Right lobe of liver (tissue), 6 donors: Measurements from ENCODE around the gene CCDC170. TPM values are rescaled to one million over a fixed set of nuclear protein-coding genes. Genes with fewer than 3 reads are reported as not detected.

ENCODE experiments used
- ATAC-seq, 4 donors: fragments of 200-7000 bp; cut with Tn5 transposase; one replicate each; pipeline ENCODE4 v1.9.1; 2020; ENCODE audit warnings: mild to moderate bottlenecking in 4 of 4, moderate library complexity in 4 of 4
- DNase-seq, 3 donors: peaks; one replicate each; pipeline ENCODE4 v3.0.0-alpha.2; 2020
- H3K27ac ChIP-seq, 3 donors: fragments of 200-600 bp; one replicate each; pipeline ENCODE4 v1.8.0; 2022
- H3K27me3 ChIP-seq, 2 donors: fragments of 200-600 bp; one replicate each; pipeline ENCODE4 v1.8.0; 2022
- H3K36me3 ChIP-seq, 4 donors: fragments of 200-600 bp; sonication (generic) in 1 of 4; one replicate each; pipeline versions ENCODE4 v1.5.1 to v1.8.0; 2017 to 2022; ENCODE audit warnings: control low read depth in 1 of 4
- H3K4me1 ChIP-seq, 4 donors: fragments of 200-600 bp; sonication (generic) in 1 of 4; one replicate each; pipeline versions ENCODE4 v1.5.1 to v1.8.0; 2017 to 2022; ENCODE audit warnings: control low read depth in 1 of 4
- H3K4me3 ChIP-seq, 3 donors: fragments of 200-600 bp; one replicate each; pipeline ENCODE4 v1.8.0; 2022
- H3K9me3 ChIP-seq, 4 donors: fragments of 200-600 bp; sonication (generic) in 1 of 4; one replicate each; pipeline versions ENCODE4 v1.5.1 to v1.8.0; 2017 to 2022; ENCODE audit warnings: control low read depth in 1 of 4
- CTCF ChIP-seq, 4 donors: fragments of 200-600 bp in 3 of 4; fragments of 450-650 bp in 1 of 4; IDR thresholded peaks; one replicate each; pipeline versions ENCODE4 v1.5.1 to v1.8.0; 2016 to 2022; ENCODE audit warnings: antibody characterized with exemption in 4 of 4, mild to moderate bottlenecking in 2 of 4
- POLR2A ChIP-seq: fragments of 450-650 bp; IDR thresholded peaks from one replicate; pipeline ENCODE4 v1.6.1; 2017; ENCODE audit warnings: antibody characterized with exemption, mild to moderate bottlenecking
- WGBS: methylation state at CpG from one replicate; pipeline ENCODE4 v1.1.6; 2018; ENCODE audit warnings: low coverage, low lambda C conversion rate; ENCODE audit not compliant: insufficient coverage; ENCODE audit errors: missing lambda C conversion rate; 5-methylcytosine and 5-hydroxymethylcytosine counted together
- intact Hi-C, 2 donors: fragments of 100-400 bp; cut with DNase I; formaldehyde crosslinking; loops; one replicate each; pipeline versions ENCODE4 v1.11.2 to v1.14.1; 2022
- total RNA-seq, 6 experiments: library from RNA; depleted of rRNA in 2 of 6; stranded (reverse); fragments of >200 nt in 2 of 6; fragmentation: NEBNext Ultra II Directional in 3 of 6; extraction: Animal tissue kit (Norgen Biotek cat#: 25700) in 3 of 6; gene quantifications; one replicate each; pipeline versions ENCODE4 v1.1.0 to v1.2.4, GENCODE V29; 2016 to 2023
- donor health status: DM: no; HTN: yes; CAD: no.
- donor health status: DM: no; HTN: no; CAD: no.
- donor health status: DM: no; HTN: no; CAD: no.
- donor health status: DM: no; HTN: yes; CAD: no.
- donor health status: DM: no; HTN: yes; CAD: no.

Gene CCDC170
- total RNA-seq, 6 experiments from 2014 or later = 0.31 to 0.93 (median 0.55) TPM

GRCh38 chr6:151549790-151550189 is 56.0 kb downstream of the CCDC170 start:
- 20% methylated on average over 1 of the region's 1 CpG for WGBS
- Histone ChIP-seq H3K4me1 (peaks cover 0 to 14% (median 6%) of the 10 kb centered on the region in 4 donors), H3K27ac (peak overlapping the region in 1 of 3 donors; percentile 6), H3K9me3 (no peaks in the 10 kb centered on the region), H3K4me3 (no peak overlapping the region), H3K27me3 (no peaks in the 10 kb centered on the region), H3K36me3 (no peaks in the 10 kb centered on the region)
- no peak for DNase-seq
- TF ChIP-seq CTCF (IDR thresholded peaks at IDR 0.05) = no peak
- no peak for TF ChIP-seq POLR2A
- ATAC-seq = peak; percentile 69 to 85 (median 79)
- intact Hi-C loops = no loop called here

- Histone ChIP-seq H3K27ac (no peak overlapping the region), H3K36me3 (no peaks in the 10 kb centered on the region), H3K27me3 (no peaks in the 10 kb centered on the region), H3K4me3 (no peak overlapping the region), H3K9me3 (no peaks in the 10 kb centered on the region), H3K4me1 (peaks cover 0 to 14% (median 6%) of the 10 kb centered on the region in 4 donors)
- intact Hi-C loops = no loop called here
- TF ChIP-seq POLR2A (no peak), CTCF (IDR thresholded peaks at IDR 0.05) (no peak)
- no peak for ATAC-seq
- 100% methylated on average over 2 of the region's 3 CpGs for WGBS
- no peak for DNase-seq
Measured at GRCh38 chr6:151550618-151551017, 56.8 kb downstream of the CCDC170 start.

DNA sequence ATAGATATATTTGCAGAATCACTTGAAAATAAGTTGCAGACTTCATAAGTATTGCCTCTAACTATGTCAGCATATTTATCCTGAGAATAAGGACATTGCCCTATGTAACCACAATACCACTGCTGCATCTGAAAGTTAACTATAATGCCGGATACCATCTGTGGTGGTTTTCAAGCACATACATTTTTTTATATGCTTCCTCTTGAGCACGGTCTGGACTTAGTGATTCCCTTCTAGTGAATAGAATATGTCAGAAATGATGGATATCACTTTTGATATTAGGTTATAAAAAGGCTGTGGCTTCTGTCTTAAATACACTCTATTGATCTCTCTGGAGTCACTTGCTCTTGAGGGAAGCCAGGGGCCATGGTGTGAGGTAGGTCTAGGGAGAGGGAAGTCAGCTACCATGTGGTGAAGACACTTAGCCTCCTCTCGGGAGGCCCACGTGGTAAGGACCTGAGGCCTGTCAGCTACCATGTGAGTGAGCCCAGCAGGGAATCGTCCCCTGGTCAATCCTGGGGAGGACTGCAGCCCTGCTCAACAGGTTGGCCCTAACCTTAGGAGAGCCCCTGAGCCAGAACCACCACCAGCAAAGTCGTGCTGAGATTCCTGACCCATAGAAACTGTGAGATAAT is 57.5 kb downstream of the CCDC170 start:
- intact Hi-C loops = no loop called here
- no peaks in the 10 kb centered on the region for H3K9me3 ChIP-seq
- H3K36me3 ChIP-seq = no peaks in the 10 kb centered on the region
- no peaks in the 10 kb centered on the region for H3K27me3 ChIP-seq
- TF ChIP-seq POLR2A (no peak), CTCF (IDR thresholded peaks at IDR 0.05) (no peak)
- H3K4me1 ChIP-seq = peaks cover 0 to 14% (median 6%) of the 10 kb centered on the region in 4 donors
- 60% methylated on average over 5 of the region's 6 CpGs for WGBS
- no peak overlapping the region for H3K27ac ChIP-seq
- peak in 1 of 4 donors; percentile 17 for ATAC-seq
- no peak for DNase-seq
- no peak overlapping the region for H3K4me3 ChIP-seq

- peaks cover 0 to 12% (median 4%) of the 10 kb centered on the region in 4 donors for H3K4me1 ChIP-seq
- intact Hi-C loops = no loop called here
- no peak overlapping the region for H3K27ac ChIP-seq
- no peak overlapping the region for H3K4me3 ChIP-seq
- ATAC-seq (no peak), DNase-seq (no peak)
- TF ChIP-seq POLR2A (no peak), CTCF (IDR thresholded peaks at IDR 0.05) (no peak)
- H3K9me3 ChIP-seq = no peaks in the 10 kb centered on the region
- 49% methylated on average over 3 of the region's 3 CpGs for WGBS
- no peaks in the 10 kb centered on the region for H3K36me3 ChIP-seq
- no peaks in the 10 kb centered on the region for H3K27me3 ChIP-seq
Measured at GRCh38 chr6:151553416-151554165, 59.8 kb downstream of the CCDC170 start.
